Liver (tissue), 3 donors: ENCODE data around the gene ZC2HC1C.

Experiments
- EGR1 ChIP-seq, 2 donors: IDR thresholded peaks; 2 replicates each; pipeline ENCODE4 v1.6.1; 2016 to 2018; ENCODE audit warnings: antibody characterized with exemption in 2 of 2, low read depth in 2 of 2
- RAD21 ChIP-seq, 2 donors: IDR thresholded peaks; 2 replicates each; pipeline ENCODE4 v1.6.1; 2016; ENCODE audit warnings: antibody characterized with exemption in 2 of 2, mild to moderate bottlenecking in 2 of 2
- TF ChIP-seq, protein P1 (sequence below): fragments of 150-350 bp; IDR thresholded peaks from 2 replicates; pipeline ENCODE4 v1.5.1; 2017; ENCODE audit warnings: improper control_type of control experiment, low read depth, low read length; ENCODE audit not compliant: missing input control
- TF ChIP-seq, protein P2 (sequence below): IDR thresholded peaks from 2 replicates; pipeline ENCODE4 v1.6.1; 2016; ENCODE audit warnings: antibody characterized with exemption, mild to moderate bottlenecking
- donor health status: healthy.
- donor health status: healthy.

DNA sequence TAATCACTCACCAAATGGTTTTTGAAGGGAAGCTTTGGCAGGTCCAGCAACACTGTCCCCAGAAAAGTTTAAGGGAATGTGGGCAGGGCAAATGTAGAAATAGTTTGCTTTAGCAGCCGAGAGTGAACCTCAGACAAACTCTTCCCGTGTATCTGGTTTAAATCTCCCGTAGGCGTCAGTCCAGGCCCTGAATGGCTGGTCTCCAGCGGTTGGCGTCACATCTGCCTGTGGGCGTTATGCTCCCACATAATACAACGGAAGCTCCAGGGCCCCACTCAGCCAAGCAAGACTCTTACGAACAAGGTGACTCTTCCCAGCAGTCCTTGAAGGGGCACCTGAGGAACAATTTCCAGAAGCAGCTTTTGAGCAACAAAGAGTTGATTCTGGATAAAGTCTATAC lies 942 bp downstream of the ZC2HC1C start:
- TF ChIP-seq, protein P1, sequence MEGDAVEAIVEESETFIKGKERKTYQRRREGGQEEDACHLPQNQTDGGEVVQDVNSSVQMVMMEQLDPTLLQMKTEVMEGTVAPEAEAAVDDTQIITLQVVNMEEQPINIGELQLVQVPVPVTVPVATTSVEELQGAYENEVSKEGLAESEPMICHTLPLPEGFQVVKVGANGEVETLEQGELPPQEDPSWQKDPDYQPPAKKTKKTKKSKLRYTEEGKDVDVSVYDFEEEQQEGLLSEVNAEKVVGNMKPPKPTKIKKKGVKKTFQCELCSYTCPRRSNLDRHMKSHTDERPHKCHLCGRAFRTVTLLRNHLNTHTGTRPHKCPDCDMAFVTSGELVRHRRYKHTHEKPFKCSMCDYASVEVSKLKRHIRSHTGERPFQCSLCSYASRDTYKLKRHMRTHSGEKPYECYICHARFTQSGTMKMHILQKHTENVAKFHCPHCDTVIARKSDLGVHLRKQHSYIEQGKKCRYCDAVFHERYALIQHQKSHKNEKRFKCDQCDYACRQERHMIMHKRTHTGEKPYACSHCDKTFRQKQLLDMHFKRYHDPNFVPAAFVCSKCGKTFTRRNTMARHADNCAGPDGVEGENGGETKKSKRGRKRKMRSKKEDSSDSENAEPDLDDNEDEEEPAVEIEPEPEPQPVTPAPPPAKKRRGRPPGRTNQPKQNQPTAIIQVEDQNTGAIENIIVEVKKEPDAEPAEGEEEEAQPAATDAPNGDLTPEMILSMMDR, result no peak
- TF ChIP-seq EGR1 (IDR thresholded peaks at IDR 0.05; ENCODE audit: low read depth in 2 of 2), result no peak
- TF ChIP-seq, protein P2, sequence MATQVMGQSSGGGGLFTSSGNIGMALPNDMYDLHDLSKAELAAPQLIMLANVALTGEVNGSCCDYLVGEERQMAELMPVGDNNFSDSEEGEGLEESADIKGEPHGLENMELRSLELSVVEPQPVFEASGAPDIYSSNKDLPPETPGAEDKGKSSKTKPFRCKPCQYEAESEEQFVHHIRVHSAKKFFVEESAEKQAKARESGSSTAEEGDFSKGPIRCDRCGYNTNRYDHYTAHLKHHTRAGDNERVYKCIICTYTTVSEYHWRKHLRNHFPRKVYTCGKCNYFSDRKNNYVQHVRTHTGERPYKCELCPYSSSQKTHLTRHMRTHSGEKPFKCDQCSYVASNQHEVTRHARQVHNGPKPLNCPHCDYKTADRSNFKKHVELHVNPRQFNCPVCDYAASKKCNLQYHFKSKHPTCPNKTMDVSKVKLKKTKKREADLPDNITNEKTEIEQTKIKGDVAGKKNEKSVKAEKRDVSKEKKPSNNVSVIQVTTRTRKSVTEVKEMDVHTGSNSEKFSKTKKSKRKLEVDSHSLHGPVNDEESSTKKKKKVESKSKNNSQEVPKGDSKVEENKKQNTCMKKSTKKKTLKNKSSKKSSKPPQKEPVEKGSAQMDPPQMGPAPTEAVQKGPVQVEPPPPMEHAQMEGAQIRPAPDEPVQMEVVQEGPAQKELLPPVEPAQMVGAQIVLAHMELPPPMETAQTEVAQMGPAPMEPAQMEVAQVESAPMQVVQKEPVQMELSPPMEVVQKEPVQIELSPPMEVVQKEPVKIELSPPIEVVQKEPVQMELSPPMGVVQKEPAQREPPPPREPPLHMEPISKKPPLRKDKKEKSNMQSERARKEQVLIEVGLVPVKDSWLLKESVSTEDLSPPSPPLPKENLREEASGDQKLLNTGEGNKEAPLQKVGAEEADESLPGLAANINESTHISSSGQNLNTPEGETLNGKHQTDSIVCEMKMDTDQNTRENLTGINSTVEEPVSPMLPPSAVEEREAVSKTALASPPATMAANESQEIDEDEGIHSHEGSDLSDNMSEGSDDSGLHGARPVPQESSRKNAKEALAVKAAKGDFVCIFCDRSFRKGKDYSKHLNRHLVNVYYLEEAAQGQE, result no peak
- TF ChIP-seq RAD21 (IDR thresholded peaks at IDR 0.05), result peak in 1 of 2 donors; percentile 11
